Psoas muscle (tissue), 8 donors: ENCODE data around the gene ETV3L. TPM values are rescaled to one million over a fixed set of nuclear protein-coding genes. Genes with fewer than 3 reads are reported as not detected.

ENCODE experiments used
- ATAC-seq, 4 donors: fragments of 200-7000 bp; cut with Tn5 transposase; one replicate each; pipeline ENCODE4 v1.9.1; 2020; ENCODE audit warnings: moderate library complexity in 3 of 4, mild to moderate bottlenecking in 2 of 4
- DNase-seq, 2 donors: peaks; one replicate each; pipeline ENCODE4 v3.0.0-alpha.2; 2020
- H3K27ac ChIP-seq: fragments of 200-600 bp; one replicate; pipeline ENCODE4 v1.8.0; 2022
- H3K27me3 ChIP-seq, 3 donors: fragments of 200-600 bp in 1 of 3; one replicate each; pipeline versions ENCODE4 v1.6.1 to v1.8.0; 2013 to 2022; ENCODE audit warnings: low read length in 2 of 3, mild to moderate bottlenecking in 2 of 3, moderate library complexity in 1 of 3; ENCODE audit not compliant: insufficient read depth in 3 of 3
- H3K36me3 ChIP-seq, 2 donors: fragments of 200-600 bp in 1 of 2; one replicate each; pipeline versions ENCODE4 v1.6.1 to v1.8.0; 2013 to 2022; ENCODE audit warnings: low read depth in 1 of 2, mild to moderate bottlenecking in 1 of 2, moderate library complexity in 1 of 2; ENCODE audit not compliant: insufficient read depth in 1 of 2
- H3K4me1 ChIP-seq: fragments of 200-600 bp; one replicate; pipeline ENCODE4 v1.8.0; 2022
- H3K4me3 ChIP-seq: fragments of 200-600 bp; one replicate; pipeline ENCODE4 v1.8.0; 2022; ENCODE audit warnings: mild to moderate bottlenecking
- H3K9me3 ChIP-seq: fragments of 200-600 bp; one replicate; pipeline ENCODE4 v1.8.0; 2022
- WGBS, 3 donors: extraction: QIAGEN DNeasy Blood & Tissue Kit; methylation state at CpG; one replicate each; pipeline versions ENCODE4 v1.1.6 to v1.1.7; 2013; 5-methylcytosine and 5-hydroxymethylcytosine counted together
- intact Hi-C, 2 donors: fragments of 100-400 bp; cut with DNase I; formaldehyde crosslinking; loops; one replicate each; pipeline versions ENCODE4 v1.11.0 to v1.14.2; 2022
- polyA plus RNA-seq, 3 donors: library from polyadenylated mRNA; stranded (reverse); fragments of 200-250 nt; gene quantifications; one replicate each; pipeline ENCODE4 v1.2.3, GENCODE V29; 2013
- total RNA-seq, 4 donors: library from RNA; stranded (reverse); fragmentation: NEBNext Ultra II Directional in 2 of 4; extraction: Animal tissue kit (Norgen Biotek cat#: 25700) in 2 of 4; gene quantifications; one replicate each; pipeline versions ENCODE4 v1.2.1 to v1.2.4, GENCODE V29; 2021 to 2023
- TF ChIP-seq, protein P1 (sequence below): fragments of 200-600 bp; IDR thresholded peaks from one replicate; pipeline ENCODE4 v1.8.0; 2022; ENCODE audit warnings: antibody characterized with exemption
- donor health status: healthy with polysubstance abuse.
- donor health status: DM: no; HTN: no; CAD: no; lungs with moderate emphysema.
- donor health status: Bipolar disorder and iron deficiency.
- donor health status: healthy.
- donor health status: DM: yes; HTN: yes; CAD: no.
- donor health status: DM: no; HTN: no; CAD: no.
- donor health status: DM: no; HTN: no; CAD: no.
- donor health status: DM: yes; HTN: yes; CAD: no.

ETV3L gene
- total and polyA plus RNA-seq, 7 donors: not detected

DNA sequence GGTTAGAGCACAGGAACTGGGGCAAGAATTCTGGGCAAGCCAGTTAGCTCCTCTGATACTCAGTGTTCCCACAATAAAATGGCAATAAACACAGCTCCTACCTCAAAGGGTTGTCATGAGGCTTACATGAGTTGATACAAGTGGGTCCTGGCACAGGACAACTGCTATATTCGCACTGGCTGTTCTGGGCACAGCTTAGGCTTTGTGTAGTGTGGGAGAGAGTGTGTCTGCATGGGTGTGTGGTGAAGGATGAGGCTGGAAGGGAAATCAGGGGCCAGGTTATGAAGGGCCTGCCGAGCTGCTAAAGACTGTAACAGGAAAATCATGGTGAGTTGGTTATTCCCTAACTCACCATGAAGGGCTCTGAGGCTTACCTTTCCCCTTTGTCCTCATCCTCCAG lies 19.8 kb upstream of the ETV3L start:
- TF ChIP-seq, protein P1, sequence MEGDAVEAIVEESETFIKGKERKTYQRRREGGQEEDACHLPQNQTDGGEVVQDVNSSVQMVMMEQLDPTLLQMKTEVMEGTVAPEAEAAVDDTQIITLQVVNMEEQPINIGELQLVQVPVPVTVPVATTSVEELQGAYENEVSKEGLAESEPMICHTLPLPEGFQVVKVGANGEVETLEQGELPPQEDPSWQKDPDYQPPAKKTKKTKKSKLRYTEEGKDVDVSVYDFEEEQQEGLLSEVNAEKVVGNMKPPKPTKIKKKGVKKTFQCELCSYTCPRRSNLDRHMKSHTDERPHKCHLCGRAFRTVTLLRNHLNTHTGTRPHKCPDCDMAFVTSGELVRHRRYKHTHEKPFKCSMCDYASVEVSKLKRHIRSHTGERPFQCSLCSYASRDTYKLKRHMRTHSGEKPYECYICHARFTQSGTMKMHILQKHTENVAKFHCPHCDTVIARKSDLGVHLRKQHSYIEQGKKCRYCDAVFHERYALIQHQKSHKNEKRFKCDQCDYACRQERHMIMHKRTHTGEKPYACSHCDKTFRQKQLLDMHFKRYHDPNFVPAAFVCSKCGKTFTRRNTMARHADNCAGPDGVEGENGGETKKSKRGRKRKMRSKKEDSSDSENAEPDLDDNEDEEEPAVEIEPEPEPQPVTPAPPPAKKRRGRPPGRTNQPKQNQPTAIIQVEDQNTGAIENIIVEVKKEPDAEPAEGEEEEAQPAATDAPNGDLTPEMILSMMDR: no peak
- Histone ChIP-seq H3K4me3 (no peak overlapping the region), H3K36me3 (peaks cover 3 to 25% of the 10 kb centered on the region in 2 donors), H3K4me1 (no peaks in the 10 kb centered on the region), H3K9me3 (no peaks in the 10 kb centered on the region), H3K27ac (no peak overlapping the region), H3K27me3 (no peaks in the 10 kb centered on the region)
- intact Hi-C loops: no loop called here
- no peak for ATAC-seq
- 82 to 83% (median 83%) methylated on average over 2 of the region's 2 CpGs for WGBS, 3 donors
- no peak for DNase-seq

DNA sequence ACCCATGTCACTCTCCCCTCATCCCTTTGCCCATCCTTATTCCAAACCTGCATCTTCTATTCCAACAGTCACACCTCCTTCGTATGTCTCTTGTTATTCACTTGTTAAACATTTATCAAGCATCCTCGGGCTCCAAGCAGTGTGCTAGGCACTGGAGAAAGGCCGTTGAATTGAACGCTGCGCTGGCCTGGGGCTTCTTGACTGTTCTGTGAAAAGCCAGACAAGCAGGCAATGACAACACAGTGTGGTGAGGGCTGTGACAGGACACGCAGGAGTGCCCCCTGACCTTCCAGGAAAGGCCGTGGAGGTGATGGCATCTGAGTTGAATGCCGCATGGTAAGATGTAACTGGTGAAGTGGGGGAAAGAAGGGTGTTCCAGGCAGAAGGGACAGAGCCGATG lies 19.4 kb upstream of the ETV3L start:
- no peaks in the 10 kb centered on the region for H3K9me3 ChIP-seq

DNA sequence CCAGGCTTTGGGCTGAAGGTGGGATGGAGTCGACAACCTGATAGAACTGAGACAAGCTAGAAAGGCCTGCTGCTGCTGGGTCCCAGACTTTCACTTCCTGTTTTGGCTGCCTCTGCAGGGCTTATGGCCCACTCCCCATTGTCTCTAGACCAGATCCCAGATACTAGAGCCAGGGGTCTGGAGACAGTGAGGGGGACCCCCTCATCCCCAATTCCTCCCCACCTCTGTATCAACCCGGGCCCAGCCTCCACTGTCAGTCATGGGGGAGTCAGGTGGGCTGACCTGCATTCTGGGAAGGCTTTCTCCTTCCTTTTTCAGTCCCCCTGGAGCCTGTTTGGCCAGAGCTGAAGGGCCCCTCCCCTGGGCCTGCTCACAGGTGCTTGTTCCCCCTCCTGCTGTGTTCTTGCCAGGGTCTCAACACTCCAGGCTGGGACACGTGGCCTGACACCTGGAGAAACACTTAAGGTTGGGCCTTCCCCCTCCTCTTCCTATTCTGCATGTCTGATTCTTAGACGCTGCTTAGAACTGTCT lies 18.0 kb upstream of the ETV3L start:
- Histone ChIP-seq H3K36me3 (peaks cover 0 to 7% of the 10 kb centered on the region in 2 donors), H3K27ac (no peak overlapping the region), H3K9me3 (no peaks in the 10 kb centered on the region), H3K4me1 (no peaks in the 10 kb centered on the region), H3K4me3 (no peak overlapping the region), H3K27me3 (peaks cover 0 to 10% (median 0%) of the 10 kb centered on the region in 3 donors)
- no peak for DNase-seq
- intact Hi-C loops: no loop called here
- ATAC-seq: no peak
- WGBS, 3 donors: 53 to 57% (median 56%) methylated on average over 4 of the region's 4 CpGs
- TF ChIP-seq, protein P1: no peak

More for the DNA sequence above, 19.4 kb upstream of the ETV3L start:
- DNase-seq (no peak), ATAC-seq (no peak)
- Histone ChIP-seq H3K27ac (no peak overlapping the region), H3K27me3 (peaks cover 0 to 2% (median 0%) of the 10 kb centered on the region in 3 donors), H3K4me3 (no peak overlapping the region), H3K4me1 (no peaks in the 10 kb centered on the region), H3K36me3 (peaks cover 3 to 21% of the 10 kb centered on the region in 2 donors)
- intact Hi-C loops: no loop called here
- whole genome bisulfite sequencing, 3 donors: 90 to 93% (median 91%) methylated on average over 9 of the region's 9 CpGs
- TF ChIP-seq, protein P1: no peak

DNA sequence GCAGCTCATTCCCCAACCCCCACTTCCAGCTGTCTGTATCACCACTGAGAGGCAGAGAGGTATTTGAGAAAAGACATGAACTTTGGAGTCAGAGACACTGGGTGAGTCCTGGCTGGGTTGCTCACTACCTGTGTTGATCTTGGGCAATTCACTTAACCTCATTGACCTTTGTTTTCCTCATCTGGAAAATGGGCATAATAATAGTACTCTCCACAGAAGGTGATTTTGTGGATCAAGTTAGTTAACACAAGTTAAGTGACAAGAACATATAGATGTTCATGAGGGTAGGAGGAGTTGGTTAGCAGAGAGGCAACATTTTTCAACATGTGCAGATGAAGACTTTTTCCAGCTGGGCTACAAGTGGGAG lies 17.1 kb upstream of the ETV3L start:
- Histone ChIP-seq H3K4me1 (no peaks in the 10 kb centered on the region), H3K27ac (no peak overlapping the region), H3K36me3 (peaks cover 0 to 4% of the 10 kb centered on the region in 2 donors), H3K9me3 (no peaks in the 10 kb centered on the region), H3K4me3 (no peak overlapping the region), H3K27me3 (peaks cover 0 to 16% (median 0%) of the 10 kb centered on the region in 3 donors)
- TF ChIP-seq, protein P1: no peak
- DNase-seq: no peak
- ATAC-seq: no peak
- intact Hi-C loops: no loop called here
